Fibroblast of lung (primary cell): ENCODE measurements around the gene XXYLT1. TPM values are rescaled to one million over a fixed set of nuclear protein-coding genes. Genes with fewer than 3 reads are reported as not detected.

Experiments
- DNase-seq, 2 donors: peaks; one replicate each; pipeline versions ENCODE4 v3.0.0 to v3.0.0-alpha.2; 2010; ENCODE audit warnings: low read depth in 2 of 2
- H2AFZ ChIP-seq: 2 replicates; pipeline ENCODE4 v1.5.1; 2012; ENCODE audit warnings: low read length, control low read depth, inconsistent platforms
- H3K27ac ChIP-seq: 2 replicates; pipeline ENCODE4 v1.5.1; 2011; ENCODE audit warnings: low read length, control low read depth; ENCODE audit not compliant: insufficient read depth
- H3K27me3 ChIP-seq: 2 replicates; pipeline ENCODE4 v1.5.1; 2011; ENCODE audit warnings: mild to moderate bottlenecking, low read length; ENCODE audit not compliant: control insufficient read depth, insufficient read depth
- H3K36me3 ChIP-seq: 2 replicates; pipeline ENCODE4 v1.5.1; 2011; ENCODE audit warnings: low read length; ENCODE audit not compliant: control insufficient read depth, insufficient read depth
- H3K4me1 ChIP-seq: 2 replicates; pipeline ENCODE4 v1.5.1; 2011; ENCODE audit warnings: low read length; ENCODE audit not compliant: control insufficient read depth, insufficient read depth; ENCODE audit errors: extremely low read depth
- H3K4me2 ChIP-seq: 2 replicates; pipeline ENCODE4 v1.5.1; 2011; ENCODE audit warnings: low read length, control low read depth; ENCODE audit not compliant: insufficient read depth; ENCODE audit errors: extremely low read depth
- H3K4me3 ChIP-seq, 4 experiments: fragments of 200-600 bp in 1 of 4; sonication (generic) in 1 of 4; replicated peaks in 1 of 4; 2 replicates each; pipeline ENCODE4 v1.5.1; 2011 to 2016; ENCODE audit warnings: low read length in 4 of 4, low read depth in 3 of 4, mild to moderate bottlenecking in 3 of 4, control low read depth in 2 of 4, inconsistent platforms in 1 of 4, mixed read lengths in 1 of 4; ENCODE audit not compliant: insufficient read depth in 1 of 4; ENCODE audit errors: control extremely low read depth in 1 of 4
- H3K79me2 ChIP-seq: 2 replicates; pipeline ENCODE4 v1.5.1; 2012; ENCODE audit warnings: mild to moderate bottlenecking, low read length, inconsistent platforms; ENCODE audit not compliant: control insufficient read depth, insufficient read depth
- H3K9ac ChIP-seq: 2 replicates; pipeline ENCODE4 v1.5.1; 2011; ENCODE audit warnings: mild to moderate bottlenecking, low read length, control low read depth; ENCODE audit not compliant: insufficient read depth
- H3K9me3 ChIP-seq: 2 replicates; pipeline ENCODE4 v1.5.1; 2012; ENCODE audit warnings: low read depth, low read length; ENCODE audit not compliant: control insufficient read depth, insufficient read depth
- H4K20me1 ChIP-seq: 2 replicates; pipeline ENCODE4 v1.5.1; 2011; ENCODE audit warnings: low read length; ENCODE audit not compliant: control insufficient read depth, insufficient read depth; ENCODE audit errors: extremely low read depth
- EZH2 ChIP-seq: IDR thresholded peaks from 2 replicates; pipeline ENCODE4 v1.5.1; 2012; ENCODE audit warnings: low read length, control low read depth, mild to moderate bottlenecking; ENCODE audit errors: missing control alignments
- polyA plus RNA-seq, 2 donors: library from polyadenylated mRNA; depleted of rRNA in 1 of 2; stranded (reverse) in 1 of 2; unstranded in 1 of 2; fragments of >200 nt; gene quantifications; 2 replicates each; pipeline ENCODE4 v1.2.1, GENCODE V29; 2011 to 2012; ENCODE audit warnings: missing spikeins in 1 of 2
- total RNA-seq: library from RNA; depleted of rRNA; stranded (reverse); fragments of >200 nt; gene quantifications from 2 replicates; pipeline ENCODE4 v1.2.1, GENCODE V29; 2014
- TF ChIP-seq, protein P1 (sequence below), 2 donors: IDR thresholded peaks in 1 of 2; conservative IDR thresholded peaks in 1 of 2; 1 replicate in 1 of 2; 2 replicates in 1 of 2; pipeline ENCODE4 v1.5.1; 2011 to 2012; ENCODE audit warnings: low read length in 2 of 2, control low read depth in 1 of 2, inconsistent platforms in 1 of 2, low read depth in 1 of 2, mild to moderate bottlenecking in 1 of 2

Gene XXYLT1
- total and polyA plus RNA-seq, 2 donors (not counting 1 experiment from before 2014, with no cell fraction given), result 12.4 to 18.5 TPM

DNA sequence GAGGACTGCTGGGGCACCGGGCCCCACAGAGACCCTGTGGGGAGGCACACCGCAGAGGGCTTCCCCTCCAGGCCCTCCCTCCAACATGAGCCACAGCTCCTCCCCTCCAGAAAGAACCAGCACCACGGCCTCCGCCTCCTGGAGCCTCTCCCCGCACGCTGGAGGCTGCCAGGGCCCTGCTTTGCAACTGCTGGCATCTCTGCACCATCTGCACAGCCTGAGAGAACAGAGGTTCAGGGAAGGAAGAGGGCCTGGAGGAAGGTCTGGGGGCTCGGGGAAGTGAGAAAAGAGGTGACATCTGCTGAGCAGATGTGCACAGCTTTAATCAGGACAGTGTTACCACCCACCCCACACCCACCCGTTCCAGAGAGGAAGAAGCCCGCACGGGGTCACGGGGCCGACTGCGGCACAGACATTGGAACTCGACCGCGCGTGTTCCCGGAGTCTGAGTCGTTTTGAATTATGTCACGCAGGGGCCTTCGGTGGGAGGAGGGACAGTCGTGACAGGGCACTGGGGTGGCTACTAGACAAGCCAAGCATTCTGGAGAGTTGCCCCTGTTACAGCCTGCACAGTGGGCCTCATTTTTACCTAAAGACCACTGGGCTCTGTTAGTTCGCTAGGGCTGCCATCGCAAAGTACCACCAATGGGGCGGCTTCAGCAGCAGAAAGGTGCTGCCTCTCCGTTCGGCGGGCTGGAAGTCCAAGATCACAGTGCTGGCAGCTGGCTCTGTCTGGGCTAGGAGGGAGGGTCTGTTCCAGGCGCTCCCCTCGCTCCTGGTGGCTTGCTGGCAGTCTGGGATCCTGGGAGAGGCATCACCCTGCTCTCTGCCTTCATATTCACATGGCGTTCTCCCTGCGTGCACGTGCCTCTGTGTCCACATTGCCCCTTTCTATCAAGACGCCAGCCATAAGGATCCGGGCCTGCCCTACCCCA is 194.8 kb downstream of the XXYLT1 start:
- TF ChIP-seq EZH2, result no peak
- TF ChIP-seq, protein P1, sequence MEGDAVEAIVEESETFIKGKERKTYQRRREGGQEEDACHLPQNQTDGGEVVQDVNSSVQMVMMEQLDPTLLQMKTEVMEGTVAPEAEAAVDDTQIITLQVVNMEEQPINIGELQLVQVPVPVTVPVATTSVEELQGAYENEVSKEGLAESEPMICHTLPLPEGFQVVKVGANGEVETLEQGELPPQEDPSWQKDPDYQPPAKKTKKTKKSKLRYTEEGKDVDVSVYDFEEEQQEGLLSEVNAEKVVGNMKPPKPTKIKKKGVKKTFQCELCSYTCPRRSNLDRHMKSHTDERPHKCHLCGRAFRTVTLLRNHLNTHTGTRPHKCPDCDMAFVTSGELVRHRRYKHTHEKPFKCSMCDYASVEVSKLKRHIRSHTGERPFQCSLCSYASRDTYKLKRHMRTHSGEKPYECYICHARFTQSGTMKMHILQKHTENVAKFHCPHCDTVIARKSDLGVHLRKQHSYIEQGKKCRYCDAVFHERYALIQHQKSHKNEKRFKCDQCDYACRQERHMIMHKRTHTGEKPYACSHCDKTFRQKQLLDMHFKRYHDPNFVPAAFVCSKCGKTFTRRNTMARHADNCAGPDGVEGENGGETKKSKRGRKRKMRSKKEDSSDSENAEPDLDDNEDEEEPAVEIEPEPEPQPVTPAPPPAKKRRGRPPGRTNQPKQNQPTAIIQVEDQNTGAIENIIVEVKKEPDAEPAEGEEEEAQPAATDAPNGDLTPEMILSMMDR (conservative IDR thresholded peaks at IDR 0.05 in 1 of 2, IDR thresholded peaks at IDR 0.05 in 1 of 2; ENCODE audit: low read depth in 1 of 2, low read length in 2 of 2), result no peak
- DNase-seq, result no peak
- Histone ChIP-seq H3K4me3 (no peak overlapping the region), H3K27me3 (no peaks in the 10 kb centered on the region), H3K9ac (no peak overlapping the region), H3K36me3 (no peaks in the 10 kb centered on the region), H4K20me1 (no peaks in the 10 kb centered on the region), H3K4me1 (peaks cover 3% of the 10 kb centered on the region), H2AFZ (no peak overlapping the region), H3K4me2 (peak overlapping the region; percentile 25), H3K27ac (no peak overlapping the region), H3K79me2 (no peaks in the 10 kb centered on the region), H3K9me3 (no peaks in the 10 kb centered on the region)

DNA sequence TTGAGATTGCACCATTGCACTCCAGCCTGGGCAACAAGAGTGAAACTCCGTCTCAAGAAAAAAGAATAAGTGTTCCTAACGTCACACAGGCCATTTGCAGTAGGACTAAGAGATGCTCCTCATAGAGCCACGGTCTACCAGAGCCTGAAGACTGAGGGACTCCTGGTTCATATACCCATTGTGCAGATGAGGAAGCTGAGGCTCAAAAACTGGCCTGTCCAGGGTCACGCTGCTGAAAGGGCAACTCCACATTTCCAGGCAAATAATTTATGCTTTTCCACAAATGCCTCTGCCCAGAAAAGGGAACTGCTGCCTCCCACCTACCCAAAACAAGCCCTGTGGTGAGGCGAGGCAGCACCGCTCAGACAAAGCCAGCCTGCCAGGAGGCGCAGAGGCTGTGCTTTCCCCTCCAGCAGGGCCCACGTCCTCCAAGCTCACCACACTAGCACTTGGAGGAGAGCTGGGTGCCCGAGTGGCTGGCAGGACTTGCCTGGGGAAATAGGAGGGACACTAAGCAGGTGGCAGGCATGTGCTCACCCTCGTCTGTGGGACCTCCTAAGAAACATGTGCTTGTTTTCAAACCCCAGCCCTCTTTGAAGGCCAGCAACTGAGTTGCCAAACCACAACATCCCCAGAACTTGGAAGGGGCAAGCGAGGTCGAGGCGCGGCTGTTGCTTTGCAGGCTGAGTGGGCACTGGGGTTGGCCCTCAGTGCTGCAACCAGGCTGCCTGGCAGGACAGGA is 195.6 kb downstream of the XXYLT1 start:
- Histone ChIP-seq H3K9ac (no peak overlapping the region), H3K79me2 (no peaks in the 10 kb centered on the region), H3K4me1 (peaks cover 3% of the 10 kb centered on the region), H3K4me3 (no peak overlapping the region), H3K9me3 (no peaks in the 10 kb centered on the region), H3K27me3 (no peaks in the 10 kb centered on the region), H4K20me1 (no peaks in the 10 kb centered on the region), H2AFZ (no peak overlapping the region), H3K27ac (no peak overlapping the region), H3K4me2 (peak overlapping the region; percentile 25), H3K36me3 (no peaks in the 10 kb centered on the region)
- TF ChIP-seq EZH2, result no peak
- TF ChIP-seq, protein P1 (conservative IDR thresholded peaks at IDR 0.05 in 1 of 2, IDR thresholded peaks at IDR 0.05 in 1 of 2; ENCODE audit: low read depth in 1 of 2, low read length in 2 of 2), result no peak
- DNase-seq, result peak; percentile 41 to 64
